Calu3 (cell line): ENCODE results near the gene CHMP2A. TPM values are rescaled to one million over a fixed set of nuclear protein-coding genes. Genes with fewer than 3 reads are reported as not detected.

Source experiments
- BruUV-seq: library from RNA; stranded (reverse); fragments of 400-500 nt; replicated peaks from 2 replicates; lab custom pipeline; 2021; lab: Mats Ljungman, UMichigan
- CTCF ChIA-PET: fragments of 300-600 bp; sonication (Branson Sonifier 250); formaldehyde crosslinking; loops from one replicate; lab custom pipeline; 2022; ENCODE audit warnings: antibody characterized with exemption; lab: Charles Lee
- DNase-seq: peaks from one replicate; pipeline ENCODE4 v3.0.0; 2022
- H3K27ac Mint-ChIP-seq: one replicate; pipeline ENCODE4 v1.8.0; 2022; ENCODE audit warnings: mixed read lengths; ENCODE audit not compliant: unreplicated experiment
- H3K27me3 Mint-ChIP-seq: one replicate; pipeline ENCODE4 v1.8.0; 2022; ENCODE audit warnings: mixed read lengths; ENCODE audit not compliant: unreplicated experiment
- H3K36me3 Mint-ChIP-seq: one replicate; pipeline ENCODE4 v1.8.0; 2022; ENCODE audit warnings: mild to moderate bottlenecking, moderate library complexity, mixed read lengths; ENCODE audit not compliant: insufficient read depth, unreplicated experiment
- H3K4me1 Mint-ChIP-seq: one replicate; pipeline ENCODE4 v1.8.0; 2022; ENCODE audit warnings: mild to moderate bottlenecking, low read depth, mixed read lengths; ENCODE audit not compliant: unreplicated experiment
- H3K4me3 Mint-ChIP-seq: one replicate; pipeline ENCODE4 v1.8.0; 2022; ENCODE audit warnings: mild to moderate bottlenecking, low read depth, moderate library complexity, mixed read lengths; ENCODE audit not compliant: unreplicated experiment
- H3K9me3 Mint-ChIP-seq: one replicate; pipeline ENCODE4 v1.8.0; 2022; ENCODE audit warnings: low read depth, mixed read lengths; ENCODE audit not compliant: unreplicated experiment
- CTCF ChIP-seq: fragments of 200-600 bp; IDR thresholded peaks from one replicate; pipeline ENCODE4 v1.8.0; 2022; ENCODE audit warnings: antibody characterized with exemption; ENCODE audit not compliant: unreplicated experiment
- intact Hi-C: fragments of 100-400 bp; cut with micrococcal nuclease; formaldehyde crosslinking; loops from one replicate; pipeline ENCODE4 v1.10.0; 2022; ENCODE audit not compliant: unreplicated experiment
- total RNA-seq: library from RNA; stranded (reverse); gene quantifications from 2 replicates; pipeline ENCODE4 v1.2.3, GENCODE V29; 2022

The CHMP2A gene
- total RNA-seq, 1 experiment from 2014 or later, result 168 TPM

DNA sequence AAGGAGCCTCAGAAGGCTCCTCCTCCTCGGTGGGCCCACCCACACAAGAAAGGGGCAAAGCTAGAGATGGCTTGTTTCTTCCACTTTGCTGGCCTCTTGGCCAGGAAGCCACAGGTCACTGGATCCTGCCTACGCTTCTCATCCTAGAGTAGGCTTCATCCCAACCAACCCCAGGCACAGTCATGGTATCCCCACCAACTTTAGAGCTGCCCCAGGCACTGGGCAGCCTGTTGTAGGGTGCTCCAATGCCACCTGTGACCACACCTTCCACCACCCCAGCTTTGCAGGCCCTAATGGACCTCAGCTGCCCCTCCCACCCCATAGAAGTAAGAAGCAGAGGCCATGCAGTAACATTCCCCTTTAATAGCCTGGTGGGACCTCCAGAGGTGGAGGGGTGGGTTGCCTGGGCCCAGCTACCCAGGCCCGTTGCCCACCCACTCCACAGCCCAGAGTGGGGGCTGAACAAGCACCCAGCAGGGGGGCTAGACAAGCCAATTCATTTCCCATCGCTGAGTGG lies 522 bp upstream of the CHMP2A start:
- DNase-seq, result no peak
- intact Hi-C loops, result no loop called here
- Mint-ChIP-seq H3K36me3 (peaks cover 92% of the 10 kb centered on the region), H3K4me1 (peaks cover 29% of the 10 kb centered on the region), H3K27ac (peak overlapping the region; percentile 88), H3K4me3 (peak overlapping the region; percentile 79), H3K27me3 (no peaks in the 10 kb centered on the region), H3K9me3 (no peaks in the 10 kb centered on the region)
- CTCF ChIA-PET, result interaction anchor here (1.1 to 1.4 kb wide), 3 partner anchors 34 to 277 kb away, joined by 3 to 6 read pairs (median 5); partner anchors contain the start of gene ZBTB45
- no TSS peak for BruUV-seq
- no peak for TF ChIP-seq CTCF

DNA sequence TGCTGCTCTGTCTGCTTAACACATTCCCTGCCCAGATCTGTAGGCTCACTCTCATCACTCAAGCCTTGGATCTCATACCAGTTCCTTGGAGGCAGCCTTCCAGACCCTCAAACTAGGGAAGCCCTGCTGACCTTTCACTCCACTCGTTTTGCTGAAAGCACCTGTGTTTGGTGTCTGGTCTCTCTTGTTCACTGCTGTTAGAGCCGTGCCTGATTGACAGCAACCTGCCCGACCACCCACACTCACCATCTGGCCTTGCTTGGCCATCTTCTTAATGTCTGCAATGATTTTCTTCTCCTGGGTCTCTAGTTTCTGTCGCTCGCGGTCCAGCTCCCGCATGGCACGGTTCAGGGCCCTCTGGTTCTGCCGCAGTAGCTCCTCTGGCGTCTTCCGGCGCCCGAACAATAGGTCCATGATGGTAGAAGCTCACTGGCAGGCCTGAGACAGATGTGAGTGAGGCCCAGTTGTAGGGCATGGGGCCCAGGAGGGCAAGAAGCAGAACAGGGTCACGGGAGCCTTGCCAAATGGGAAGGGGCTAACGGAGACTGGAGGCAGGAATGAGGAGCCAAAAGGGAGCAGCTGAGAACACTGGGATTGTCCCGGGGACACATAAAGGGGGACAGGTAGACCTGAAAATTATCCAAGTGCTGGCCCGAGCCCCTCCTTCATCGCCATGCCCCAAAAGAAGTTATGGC lies 959 bp downstream of the CHMP2A start:
- Mint-ChIP-seq H3K36me3 (peaks cover 92% of the 10 kb centered on the region), H3K27me3 (no peaks in the 10 kb centered on the region), H3K4me1 (peaks cover 29% of the 10 kb centered on the region), H3K4me3 (peak overlapping the region; percentile 79), H3K9me3 (no peaks in the 10 kb centered on the region), H3K27ac (peak overlapping the region; percentile 88)
- intact Hi-C loops, result no loop called here
- TF ChIP-seq CTCF, result no peak
- CTCF ChIA-PET, result interaction anchor here (1.2 kb wide), 1 partner anchor 40 kb away, joined by 4 read pairs; no protein-coding TSS in a partner anchor
- BruUV-seq, result no TSS peak
- no peak for DNase-seq

- Mint-ChIP-seq H3K27me3 (no peaks in the 10 kb centered on the region), H3K27ac (no peak overlapping the region), H3K36me3 (peaks cover 90% of the 10 kb centered on the region), H3K4me1 (peaks cover 29% of the 10 kb centered on the region), H3K4me3 (no peak overlapping the region), H3K9me3 (no peaks in the 10 kb centered on the region)
- no peak for DNase-seq
- BruUV-seq, result no TSS peak
- intact Hi-C loops, result no loop called here
- TF ChIP-seq CTCF, result no peak
- CTCF ChIA-PET, result no interaction called here
Observed at GRCh38 chr19:58552655-58553054, 2.2 kb downstream of the CHMP2A start.

GRCh38 chr19:58551577-58552471 lies 3.1 kb downstream of the CHMP2A start:
- no peak for DNase-seq
- H3K4me3 Mint-ChIP-seq, result no peak overlapping the region
- CTCF ChIA-PET, result interaction anchor here (0.6 kb wide), 1 partner anchor 458 kb away, joined by 3 read pairs; no protein-coding TSS in a partner anchor
- H3K9me3 Mint-ChIP-seq, result no peaks in the 10 kb centered on the region
- H3K4me1 Mint-ChIP-seq, result peaks cover 25% of the 10 kb centered on the region
- H3K36me3 Mint-ChIP-seq, result peaks cover 87% of the 10 kb centered on the region
- intact Hi-C loops, result no loop called here
- TSS peak; percentile 48 for BruUV-seq
- no peaks in the 10 kb centered on the region for H3K27me3 Mint-ChIP-seq
- peak overlapping the region; percentile 17 for H3K27ac Mint-ChIP-seq
- no peak for TF ChIP-seq CTCF
